Epithelial cell of esophagus (primary cell): Measurements from ENCODE around the gene FOXF2.
A peak's percentile ranks its signal among the peaks of the same experiment; 100 is the strongest.

ENCODE experiments used
- DNase-seq: peaks from one replicate; pipeline ENCODE4 v3.0.0; 2010; ENCODE audit warnings: low read depth
- H3K4me3 ChIP-seq: 2 replicates; pipeline ENCODE4 v1.5.1; 2011; ENCODE audit warnings: mild to moderate bottlenecking, low read length, control low read depth
- TF ChIP-seq, protein P1 (sequence below): IDR thresholded peaks from 2 replicates; pipeline ENCODE4 v1.5.1; 2011; ENCODE audit warnings: low read depth, mild to moderate bottlenecking, low read length, control low read depth, inconsistent platforms; ENCODE audit not compliant: insufficient read depth; ENCODE audit errors: missing control alignments

FOXF2 gene

DNA sequence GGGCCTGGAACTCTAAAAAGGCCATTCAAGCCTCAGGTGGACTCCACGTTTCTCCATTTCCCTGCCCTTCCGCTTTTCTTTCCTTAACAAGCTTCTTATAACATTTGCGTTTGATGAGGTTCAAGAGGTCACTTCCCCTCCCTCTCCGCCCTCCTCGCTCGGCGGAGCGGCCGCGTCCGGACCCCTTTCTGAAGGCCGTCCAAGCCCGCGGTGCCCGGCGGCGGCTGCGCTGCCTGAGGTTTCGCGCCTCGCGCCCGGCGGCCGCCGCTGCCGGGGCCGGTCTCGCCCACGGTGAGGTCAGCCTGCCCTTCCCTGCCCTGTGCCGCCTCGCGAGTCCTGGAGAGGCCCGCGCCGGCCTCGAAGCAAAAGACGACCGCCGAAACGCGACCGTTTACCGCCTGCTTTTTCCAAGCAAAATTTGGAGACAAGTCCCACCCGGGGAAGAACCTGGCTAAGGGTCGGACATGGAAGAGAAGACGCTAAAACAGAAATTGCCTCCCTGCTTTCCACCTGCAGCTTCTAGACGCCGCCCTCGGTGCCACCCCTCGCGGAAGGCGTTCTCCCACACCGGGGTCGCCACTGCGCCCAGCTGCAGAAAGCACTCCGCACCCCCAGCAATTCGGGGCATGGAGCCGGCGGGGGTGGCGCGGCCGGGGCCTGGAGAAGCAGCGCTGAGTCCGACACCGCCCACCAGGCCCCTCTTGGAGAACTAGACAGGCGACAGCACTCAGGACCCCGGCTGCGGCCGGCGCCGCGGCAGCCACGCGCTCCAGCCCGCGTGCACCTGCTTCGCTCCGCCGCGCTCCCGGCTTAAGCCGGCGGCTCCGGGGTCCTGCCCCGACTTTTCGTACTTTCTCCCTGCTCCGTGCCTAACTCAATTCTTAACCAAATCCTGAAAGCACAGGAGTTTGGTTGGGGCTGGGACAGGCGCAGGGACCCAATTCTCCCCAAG lies 11.0 kb upstream of the FOXF2 start:
- TF ChIP-seq, protein P1, sequence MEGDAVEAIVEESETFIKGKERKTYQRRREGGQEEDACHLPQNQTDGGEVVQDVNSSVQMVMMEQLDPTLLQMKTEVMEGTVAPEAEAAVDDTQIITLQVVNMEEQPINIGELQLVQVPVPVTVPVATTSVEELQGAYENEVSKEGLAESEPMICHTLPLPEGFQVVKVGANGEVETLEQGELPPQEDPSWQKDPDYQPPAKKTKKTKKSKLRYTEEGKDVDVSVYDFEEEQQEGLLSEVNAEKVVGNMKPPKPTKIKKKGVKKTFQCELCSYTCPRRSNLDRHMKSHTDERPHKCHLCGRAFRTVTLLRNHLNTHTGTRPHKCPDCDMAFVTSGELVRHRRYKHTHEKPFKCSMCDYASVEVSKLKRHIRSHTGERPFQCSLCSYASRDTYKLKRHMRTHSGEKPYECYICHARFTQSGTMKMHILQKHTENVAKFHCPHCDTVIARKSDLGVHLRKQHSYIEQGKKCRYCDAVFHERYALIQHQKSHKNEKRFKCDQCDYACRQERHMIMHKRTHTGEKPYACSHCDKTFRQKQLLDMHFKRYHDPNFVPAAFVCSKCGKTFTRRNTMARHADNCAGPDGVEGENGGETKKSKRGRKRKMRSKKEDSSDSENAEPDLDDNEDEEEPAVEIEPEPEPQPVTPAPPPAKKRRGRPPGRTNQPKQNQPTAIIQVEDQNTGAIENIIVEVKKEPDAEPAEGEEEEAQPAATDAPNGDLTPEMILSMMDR, result no peak
- H3K4me3 ChIP-seq, result no peak overlapping the region
- DNase-seq, result no peak

DNA sequence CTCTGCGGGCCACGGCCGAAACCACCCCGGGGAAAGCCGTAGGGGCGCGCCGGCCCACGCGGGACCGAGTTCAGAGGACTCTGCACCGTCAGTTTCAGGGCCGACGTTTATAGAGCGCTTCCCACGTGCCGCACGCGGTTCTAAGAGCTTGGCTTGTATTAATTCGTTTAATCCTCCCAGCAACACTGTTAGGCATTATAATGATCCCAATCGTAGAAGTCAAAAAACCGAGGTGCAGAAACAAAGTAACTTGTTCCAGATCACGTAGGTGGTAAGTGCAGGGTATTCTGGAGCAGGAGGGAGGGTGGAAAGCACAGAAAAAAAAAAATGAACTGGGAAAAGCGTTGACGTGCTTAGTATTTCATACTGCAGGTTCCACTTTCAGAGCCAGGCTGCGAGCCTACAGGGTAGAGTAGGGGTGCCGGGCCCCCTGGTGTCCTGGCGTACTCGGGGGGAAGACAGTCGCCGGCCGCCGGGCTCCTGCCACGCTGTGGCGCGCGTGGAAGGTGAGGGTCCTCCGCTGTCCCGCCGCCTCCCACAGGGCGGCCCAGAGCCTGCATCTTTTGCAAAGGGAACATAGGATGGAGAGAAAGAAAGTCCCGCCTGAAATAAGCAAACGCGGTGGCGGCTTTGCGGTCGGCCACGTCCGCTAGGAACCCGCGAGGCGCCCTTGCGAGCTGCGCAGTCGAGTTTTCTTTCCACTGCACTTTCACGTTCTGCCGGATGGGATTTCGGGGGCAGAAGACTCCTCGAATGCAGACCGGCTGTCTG lies 10.2 kb upstream of the FOXF2 start:
- H3K4me3 ChIP-seq, result no peak overlapping the region
- no peak for DNase-seq
- TF ChIP-seq, protein P1, result no peak

DNA sequence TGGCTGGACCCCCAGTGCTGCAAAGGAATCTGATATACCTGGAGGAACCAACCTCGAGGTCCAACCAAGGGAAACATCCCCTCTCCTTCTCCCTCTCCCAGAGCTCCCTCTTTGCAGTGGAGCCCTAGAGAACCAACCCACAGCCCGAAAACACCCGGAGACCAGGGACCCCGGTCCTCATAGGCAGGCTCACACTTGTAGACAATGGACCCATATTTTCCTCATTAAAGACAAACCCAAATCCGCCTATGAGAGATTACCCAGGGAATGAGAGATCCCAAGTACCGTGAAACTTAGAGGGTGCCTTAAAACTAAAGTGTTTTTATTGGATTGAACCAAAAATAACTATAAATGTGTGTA lies 9.6 kb upstream of the FOXF2 start:
- no peak overlapping the region for H3K4me3 ChIP-seq
- TF ChIP-seq, protein P1, result no peak
- no peak for DNase-seq

DNA sequence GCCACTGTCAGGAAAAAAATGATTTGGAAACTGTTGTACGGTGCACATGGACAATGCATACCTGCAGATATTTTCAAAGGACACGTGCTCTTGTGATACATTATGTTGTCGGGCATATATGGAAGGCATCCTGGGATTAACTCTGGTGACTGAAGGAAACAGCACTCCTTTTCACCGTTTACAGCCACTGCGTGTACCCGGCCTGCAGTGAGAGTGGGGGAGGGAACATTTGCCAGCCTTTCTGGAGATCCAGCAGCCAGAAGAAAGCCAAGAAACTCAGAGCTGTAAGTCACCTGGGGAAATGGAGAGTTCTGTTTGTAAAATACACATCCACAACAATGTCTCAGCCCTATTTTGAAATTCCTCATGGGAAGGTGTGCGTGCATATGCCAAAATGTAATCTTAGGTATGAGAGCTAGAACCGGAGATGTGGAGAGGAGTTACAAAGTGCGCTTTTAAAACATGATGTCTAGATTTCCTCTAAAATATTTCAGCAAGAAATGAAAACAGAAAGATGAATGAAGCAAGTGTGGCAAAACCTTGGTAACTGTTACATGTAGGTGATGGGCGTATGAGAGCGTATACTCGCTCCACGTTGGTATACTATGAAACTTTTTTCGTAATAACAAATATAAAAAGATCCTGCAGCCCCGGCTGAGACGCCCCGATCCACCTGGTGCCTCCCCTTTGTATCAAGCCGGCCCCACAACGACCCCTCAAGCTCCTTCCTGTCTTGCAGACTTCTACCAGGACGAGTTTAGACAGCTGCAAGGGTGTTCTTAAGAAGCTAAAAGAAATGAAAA lies 8.6 kb upstream of the FOXF2 start:
- no peak overlapping the region for H3K4me3 ChIP-seq
- no peak for DNase-seq
- TF ChIP-seq, protein P1, result no peak

DNA sequence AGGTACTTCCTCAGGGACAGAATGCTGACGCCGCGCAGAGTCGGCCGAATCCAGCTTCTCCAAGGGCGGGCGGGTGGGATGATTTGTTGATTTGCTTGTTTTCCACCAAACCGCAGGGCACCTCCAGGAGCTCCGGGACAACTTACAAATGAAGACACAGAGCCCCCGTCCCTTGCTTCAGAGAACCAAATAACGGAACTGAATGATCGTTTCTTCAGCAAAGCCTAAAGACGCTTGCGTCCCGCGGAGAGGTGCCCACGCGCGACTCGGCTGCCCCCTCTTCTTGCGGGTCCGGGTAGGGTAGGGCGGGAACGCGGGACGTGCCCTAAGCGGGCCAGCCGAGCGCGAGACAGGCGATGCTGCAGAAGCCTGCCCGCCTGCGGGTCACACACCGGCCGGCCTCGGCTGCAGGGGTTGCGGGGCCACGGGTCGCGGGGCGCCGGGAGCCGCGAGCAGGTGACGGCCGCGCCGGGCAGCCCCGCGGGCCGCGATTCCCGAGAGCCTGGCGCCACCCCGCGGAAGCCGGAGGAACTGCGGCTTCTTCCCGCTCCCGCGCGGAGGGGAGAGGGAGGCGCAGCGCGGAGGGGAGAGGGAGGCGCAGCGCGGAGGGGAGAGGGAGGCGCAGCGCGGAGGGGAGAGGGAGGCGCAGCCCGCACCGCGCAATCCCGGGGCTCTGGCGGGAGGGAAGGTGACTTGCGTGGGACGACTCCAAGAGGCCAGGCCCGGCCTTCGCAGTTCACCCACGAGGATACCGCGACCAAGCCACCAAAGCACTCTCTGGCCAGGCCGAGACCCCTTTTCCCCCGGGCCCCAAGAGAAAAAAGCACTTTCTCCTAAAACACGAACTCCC lies 7.7 kb upstream of the FOXF2 start:
- DNase-seq, result peak; percentile 35
- TF ChIP-seq, protein P1, result peak; percentile 50
- no peak overlapping the region for H3K4me3 ChIP-seq
